AG10803 (cell line): ENCODE measurements around the gene PACRG.

Source experiments
- DNase-seq: peaks from one replicate; pipeline ENCODE4 v3.0.0; 2010; ENCODE audit warnings: low read depth
- H3K4me3 ChIP-seq: 2 replicates; pipeline ENCODE4 v1.5.1; 2011; ENCODE audit warnings: mild to moderate bottlenecking, low read length, control low read depth
- TF ChIP-seq, protein P1 (sequence below): conservative IDR thresholded peaks from 2 replicates; pipeline ENCODE4 v1.5.1; 2011; ENCODE audit warnings: mild to moderate bottlenecking, low read length, control low read depth, inconsistent platforms

The PACRG gene

DNA sequence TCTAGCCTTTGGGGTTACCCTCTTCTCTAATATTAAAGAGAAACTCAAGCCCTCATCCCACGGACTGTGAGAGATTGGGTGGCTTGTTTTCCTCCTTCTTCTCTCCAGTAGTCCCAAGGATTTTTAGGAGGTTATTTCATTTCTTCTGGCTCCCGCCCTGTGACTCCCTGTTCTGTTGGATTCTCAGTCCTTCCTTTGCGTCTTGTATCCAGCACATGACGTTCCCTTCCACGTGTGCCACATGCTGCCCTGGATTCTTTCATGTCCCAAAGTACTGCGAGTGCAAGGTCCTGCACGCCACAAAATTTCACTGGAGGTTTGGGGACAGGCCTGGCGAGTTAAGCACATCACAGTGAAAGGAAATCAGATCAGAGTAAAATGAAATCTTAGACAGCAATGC, 213.4 kb downstream of the PACRG start:
- TF ChIP-seq, protein P1, sequence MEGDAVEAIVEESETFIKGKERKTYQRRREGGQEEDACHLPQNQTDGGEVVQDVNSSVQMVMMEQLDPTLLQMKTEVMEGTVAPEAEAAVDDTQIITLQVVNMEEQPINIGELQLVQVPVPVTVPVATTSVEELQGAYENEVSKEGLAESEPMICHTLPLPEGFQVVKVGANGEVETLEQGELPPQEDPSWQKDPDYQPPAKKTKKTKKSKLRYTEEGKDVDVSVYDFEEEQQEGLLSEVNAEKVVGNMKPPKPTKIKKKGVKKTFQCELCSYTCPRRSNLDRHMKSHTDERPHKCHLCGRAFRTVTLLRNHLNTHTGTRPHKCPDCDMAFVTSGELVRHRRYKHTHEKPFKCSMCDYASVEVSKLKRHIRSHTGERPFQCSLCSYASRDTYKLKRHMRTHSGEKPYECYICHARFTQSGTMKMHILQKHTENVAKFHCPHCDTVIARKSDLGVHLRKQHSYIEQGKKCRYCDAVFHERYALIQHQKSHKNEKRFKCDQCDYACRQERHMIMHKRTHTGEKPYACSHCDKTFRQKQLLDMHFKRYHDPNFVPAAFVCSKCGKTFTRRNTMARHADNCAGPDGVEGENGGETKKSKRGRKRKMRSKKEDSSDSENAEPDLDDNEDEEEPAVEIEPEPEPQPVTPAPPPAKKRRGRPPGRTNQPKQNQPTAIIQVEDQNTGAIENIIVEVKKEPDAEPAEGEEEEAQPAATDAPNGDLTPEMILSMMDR: no peak
- peak; percentile 12 for DNase-seq
- H3K4me3 ChIP-seq: no peak overlapping the region

DNA sequence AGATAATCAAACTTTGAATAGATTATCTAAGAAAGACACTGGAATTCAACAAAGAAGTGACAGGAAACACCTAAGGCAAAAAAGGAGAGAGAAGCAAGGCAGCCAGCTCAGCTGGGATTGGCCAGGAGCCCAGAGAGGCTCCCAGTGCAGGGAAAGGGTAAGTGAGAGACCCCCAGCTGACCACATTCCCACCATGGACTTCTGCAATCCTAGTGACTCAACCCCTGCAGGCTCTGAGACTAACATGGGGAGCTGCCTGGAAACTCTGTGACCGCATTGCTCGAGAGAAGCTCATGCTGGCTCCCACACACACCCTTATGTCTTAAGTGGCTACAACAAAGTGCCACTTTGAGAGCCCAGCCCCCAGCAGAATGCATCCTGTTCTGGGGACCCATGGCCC, 215.1 kb downstream of the PACRG start:
- no peak overlapping the region for H3K4me3 ChIP-seq
- TF ChIP-seq, protein P1: no peak
- DNase-seq: peak; percentile 74

DNA sequence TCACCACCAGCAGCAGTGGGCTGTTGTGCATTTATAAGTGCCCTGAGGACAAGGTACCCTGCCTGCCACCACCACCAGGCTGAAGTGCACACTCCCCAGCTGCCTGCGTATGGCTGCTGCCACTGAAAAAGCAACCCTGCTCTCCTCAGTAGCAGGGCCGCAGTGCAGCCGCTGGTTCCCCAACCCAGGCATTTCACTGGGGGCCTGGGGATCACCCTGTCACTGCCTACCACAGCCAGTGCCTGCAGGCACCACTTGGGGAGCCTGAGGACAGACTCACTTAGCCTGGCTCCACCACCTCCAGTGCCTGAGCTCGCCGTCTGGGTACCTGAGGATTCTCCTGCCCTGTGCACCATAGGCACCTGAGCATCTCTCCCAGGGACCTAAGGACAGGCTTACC, 215.6 kb downstream of the PACRG start:
- TF ChIP-seq, protein P1: no peak

DNA sequence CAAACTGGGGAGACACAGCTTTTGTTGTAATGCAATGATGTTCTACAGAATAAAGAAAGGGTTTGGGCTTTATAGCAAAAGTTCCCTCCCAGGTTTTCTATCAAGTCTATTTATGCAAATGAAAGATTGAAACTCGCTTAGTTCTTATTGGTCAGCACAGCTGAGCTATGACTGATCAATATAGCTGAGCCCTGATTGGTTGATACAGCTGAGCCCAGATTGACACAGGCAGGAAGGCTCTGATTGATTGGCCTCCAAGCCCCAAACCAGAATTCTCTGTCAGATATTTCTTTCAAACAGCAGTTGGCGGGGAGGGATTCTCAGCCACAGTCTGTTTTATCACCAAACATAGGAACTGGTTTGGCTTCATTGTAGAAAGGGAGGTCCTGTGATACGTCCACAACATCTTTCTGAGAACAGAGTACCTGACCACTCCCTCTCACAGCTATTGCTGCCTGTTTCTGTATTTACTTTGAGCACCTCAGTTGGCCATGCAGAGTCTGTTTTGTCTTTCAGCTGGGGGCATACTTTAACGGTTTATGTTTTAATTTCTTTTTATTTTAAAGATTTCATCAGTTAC, 223.5 kb downstream of the PACRG start:
- DNase-seq: no peak
- no peak overlapping the region for H3K4me3 ChIP-seq
- TF ChIP-seq, protein P1: no peak

More for the DNA sequence above, 215.6 kb downstream of the PACRG start:
- DNase-seq: no peak
- H3K4me3 ChIP-seq: no peak overlapping the region

DNA sequence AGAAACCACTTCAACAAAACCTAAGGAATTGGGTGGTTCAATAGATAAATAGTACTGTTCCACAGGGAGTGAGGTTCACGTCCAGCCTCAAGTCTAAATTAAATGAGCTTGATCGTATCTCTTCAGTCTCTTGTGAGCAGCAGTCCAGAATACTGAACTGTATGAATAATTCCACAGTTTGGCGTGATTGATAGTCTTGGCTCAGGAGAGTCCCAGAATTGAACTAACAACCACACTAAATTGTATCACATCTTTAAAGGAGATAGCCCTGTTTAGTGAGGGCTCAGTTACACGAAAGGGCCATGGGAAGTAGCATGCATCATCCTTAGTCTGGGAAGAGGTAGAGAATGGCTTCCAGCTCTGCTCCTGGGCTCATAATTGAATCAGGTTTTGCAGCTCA, 224.6 kb downstream of the PACRG start:
- TF ChIP-seq, protein P1: no peak
- H3K4me3 ChIP-seq: no peak overlapping the region
- no peak for DNase-seq

DNA sequence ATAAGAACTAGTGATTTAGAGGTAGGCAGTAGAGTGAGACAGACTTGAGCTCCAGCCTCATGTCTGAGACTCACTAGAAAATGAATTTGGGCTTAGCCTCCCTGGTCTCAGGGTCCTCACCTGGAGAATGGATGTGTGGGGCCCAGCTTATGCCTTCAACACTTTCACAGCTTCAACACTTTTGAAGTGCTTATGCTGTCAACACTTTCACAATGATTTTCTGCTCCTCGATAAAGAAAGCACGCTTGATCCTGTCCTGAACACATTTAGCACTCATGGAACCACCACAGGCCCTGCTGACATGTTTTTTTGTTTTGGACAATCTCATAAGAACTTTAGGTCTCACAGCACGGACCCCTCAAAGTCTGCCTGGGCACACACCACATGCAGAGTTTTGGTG, 229.3 kb downstream of the PACRG start:
- DNase-seq: no peak
- TF ChIP-seq, protein P1: no peak
- no peak overlapping the region for H3K4me3 ChIP-seq

DNA sequence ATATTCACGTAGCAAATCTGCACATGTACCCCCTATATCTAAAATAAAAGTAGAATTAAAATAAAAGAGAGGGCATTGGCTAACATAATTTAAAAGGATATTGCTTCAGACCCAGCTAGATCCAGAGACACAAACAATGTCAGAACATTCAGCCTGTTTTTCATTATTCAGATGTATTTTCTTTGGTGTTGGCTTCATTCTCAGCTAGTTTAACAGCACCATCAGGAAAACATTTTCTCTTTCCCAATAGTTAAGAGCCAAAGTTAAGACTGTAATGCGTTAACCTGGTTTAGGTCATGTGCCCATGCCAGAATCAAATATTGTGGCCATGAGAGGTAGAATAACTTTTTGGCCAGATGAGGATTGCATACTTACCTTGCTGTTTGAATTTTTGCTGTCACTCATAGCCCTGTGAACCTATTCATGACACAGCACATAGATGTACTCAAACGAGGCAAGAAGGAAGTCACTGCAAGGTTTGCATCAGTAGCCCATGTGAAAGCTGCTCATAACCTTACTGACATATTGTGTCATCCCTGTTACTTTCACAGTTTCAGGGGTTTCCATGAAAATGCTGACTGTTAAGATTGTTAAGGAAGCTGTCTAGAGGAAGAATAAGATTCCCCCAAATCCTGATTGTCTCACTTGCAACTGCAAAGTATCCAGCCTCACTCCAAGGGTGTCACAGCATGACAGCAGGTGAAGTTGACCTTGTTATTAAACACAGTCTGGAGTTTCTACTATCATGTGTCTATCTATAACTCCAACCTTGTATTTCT, 233.1 kb downstream of the PACRG start:
- DNase-seq: peak; percentile 73
- TF ChIP-seq, protein P1: no peak
- no peak overlapping the region for H3K4me3 ChIP-seq
